SK-N-SH treated with all-trans-retinoic acid at 6 μM for 48 hours (cell line): ENCODE results near the gene SEL1L3.

Source experiments
- ATAC-seq: fragments of 200-7000 bp; cut with Tn5 transposase; 3 replicates; pipeline ENCODE4 v1.9.1; 2020; ENCODE audit warnings: mild to moderate bottlenecking, moderate library complexity
- ARNTL ChIP-seq: fragments of 450-650 bp; formaldehyde crosslinking; IDR thresholded peaks from 2 replicates; pipeline ENCODE4 v1.5.0; 2020; ENCODE audit warnings: low read depth, mild to moderate bottlenecking, moderate library complexity, borderline replicate concordance
- BACH2 ChIP-seq: fragments of 250-450 bp; sonication (Bioruptor Pico); IDR thresholded peaks from 2 replicates; pipeline ENCODE4 v1.9.0; 2021; ENCODE audit warnings: mild to moderate bottlenecking, borderline replicate concordance
- CSDC2 ChIP-seq: fragments of 250-450 bp; sonication (Bioruptor Pico); IDR thresholded peaks from 2 replicates; pipeline ENCODE4 v1.5.0; 2020; ENCODE audit warnings: mild to moderate bottlenecking, moderate library complexity
- ESRRG ChIP-seq: fragments of 250-450 bp; sonication (Bioruptor Pico); IDR thresholded peaks from 2 replicates; pipeline ENCODE4 v1.6.1; 2021; ENCODE audit warnings: mild to moderate bottlenecking
- GLIS3 ChIP-seq: fragments of 250-450 bp; sonication (Bioruptor Pico); IDR thresholded peaks from 2 replicates; pipeline ENCODE4 v1.5.0; 2020; ENCODE audit warnings: mild to moderate bottlenecking, moderate library complexity
- ISL1 ChIP-seq: fragments of 250-450 bp; sonication (Bioruptor Pico); IDR thresholded peaks from 2 replicates; pipeline ENCODE4 v2.1.2; 2022; ENCODE audit warnings: mild to moderate bottlenecking, moderate library complexity
- OSR1 ChIP-seq: fragments of 250-450 bp; sonication (Bioruptor Pico); IDR thresholded peaks from 2 replicates; pipeline ENCODE4 v1.8.0; 2022; ENCODE audit warnings: moderate library complexity, mild to moderate bottlenecking, inconsistent platforms
- PPARA ChIP-seq: fragments of 250-450 bp; sonication (Bioruptor Pico); IDR thresholded peaks from 2 replicates; pipeline ENCODE4 v1.5.0; 2020; ENCODE audit warnings: mild to moderate bottlenecking, borderline replicate concordance
- RARB ChIP-seq: fragments of 250-450 bp; sonication (Bioruptor Pico); IDR thresholded peaks from 2 replicates; pipeline ENCODE4 v1.8.0; 2021; ENCODE audit warnings: mild to moderate bottlenecking, moderate library complexity
- SNAI2 ChIP-seq: fragments of 250-450 bp; sonication (Bioruptor Pico); IDR thresholded peaks from 2 replicates; pipeline ENCODE4 v1.5.0; 2020; ENCODE audit warnings: mild to moderate bottlenecking, moderate library complexity
- TCF4 ChIP-seq: fragments of 250-450 bp; sonication (Bioruptor Pico); IDR thresholded peaks from 2 replicates; pipeline ENCODE4 v1.8.0; 2021; ENCODE audit warnings: mild to moderate bottlenecking, moderate library complexity, borderline replicate concordance
- TOX ChIP-seq: fragments of 250-450 bp; sonication (Bioruptor Pico); IDR thresholded peaks from 2 replicates; pipeline ENCODE4 v1.8.0; 2021; ENCODE audit warnings: mild to moderate bottlenecking, moderate library complexity, borderline replicate concordance
- ZC3H10 ChIP-seq: fragments of 250-450 bp; sonication (Bioruptor Pico); IDR thresholded peaks from 2 replicates; pipeline ENCODE4 v1.5.1; 2021; ENCODE audit warnings: mild to moderate bottlenecking, moderate library complexity
- ZFP3 ChIP-seq: fragments of 250-450 bp; sonication (Bioruptor Pico); IDR thresholded peaks from 2 replicates; pipeline ENCODE4 v1.5.0; 2020; ENCODE audit warnings: mild to moderate bottlenecking, moderate library complexity
- ZNF565 ChIP-seq: fragments of 450-650 bp; formaldehyde crosslinking; conservative IDR thresholded peaks from 2 replicates; pipeline ENCODE4 v1.5.0; 2020; ENCODE audit warnings: low read depth, mild to moderate bottlenecking, moderate library complexity
- ZNF70 ChIP-seq: fragments of 450-650 bp; formaldehyde crosslinking; IDR thresholded peaks from 2 replicates; pipeline ENCODE4 v1.5.0; 2020; ENCODE audit warnings: mild to moderate bottlenecking, moderate library complexity
- ZNF8 ChIP-seq: fragments of 450-650 bp; formaldehyde crosslinking; IDR thresholded peaks from 2 replicates; pipeline ENCODE4 v1.5.0; 2020; ENCODE audit warnings: mild to moderate bottlenecking, moderate library complexity
- TF ChIP-seq, protein P1 (sequence below): fragments of 250-450 bp; sonication (Bioruptor Pico); IDR thresholded peaks from 2 replicates; pipeline ENCODE4 v1.5.0; 2020; ENCODE audit warnings: mild to moderate bottlenecking, moderate library complexity
- TF ChIP-seq, protein P2 (sequence below): fragments of 250-450 bp; sonication (Bioruptor Pico); IDR thresholded peaks from 2 replicates; pipeline ENCODE4 v1.5.1; 2020; ENCODE audit warnings: low read depth, mild to moderate bottlenecking, moderate library complexity
- TF ChIP-seq, protein P3 (sequence below): fragments of 250-450 bp; sonication (Bioruptor Pico); IDR thresholded peaks from 2 replicates; pipeline ENCODE4 v1.8.0; 2020; ENCODE audit warnings: mild to moderate bottlenecking, moderate library complexity, borderline replicate concordance
- TF ChIP-seq, protein P4 (sequence below): fragments of 250-450 bp; sonication (Bioruptor Pico); IDR thresholded peaks from 2 replicates; pipeline ENCODE4 v1.8.0; 2021; ENCODE audit warnings: low read depth, mild to moderate bottlenecking, moderate library complexity, borderline replicate concordance
- TF ChIP-seq, protein P5 (sequence below): fragments of 250-450 bp; sonication (Bioruptor Pico); IDR thresholded peaks from 2 replicates; pipeline ENCODE4 v1.5.1; 2021; ENCODE audit warnings: mild to moderate bottlenecking, moderate library complexity

The SEL1L3 gene

DNA sequence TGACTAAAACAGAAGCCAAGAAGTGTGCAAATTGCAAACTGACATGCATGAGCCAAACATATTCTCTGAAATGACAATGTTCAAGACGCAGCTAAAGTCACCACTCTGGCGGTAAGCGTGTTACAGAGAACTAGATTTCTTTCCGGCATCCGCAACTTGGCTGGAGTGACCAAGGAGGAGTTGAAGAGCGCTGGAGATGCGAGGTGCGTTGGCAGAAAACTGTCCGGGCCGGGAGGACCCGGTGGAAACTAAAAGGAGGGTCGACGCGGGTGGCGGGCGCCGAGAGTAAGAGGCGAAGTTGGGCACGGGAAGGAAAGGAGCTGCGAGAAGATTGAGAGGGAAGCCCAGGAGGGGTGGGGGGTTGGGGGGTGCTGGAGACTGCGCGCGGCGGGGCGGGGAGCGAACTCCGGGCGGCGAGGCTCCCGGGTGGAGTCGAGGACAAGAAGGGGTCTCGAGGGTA lies 807 bp downstream of the SEL1L3 start:
- TF ChIP-seq, protein P1, sequence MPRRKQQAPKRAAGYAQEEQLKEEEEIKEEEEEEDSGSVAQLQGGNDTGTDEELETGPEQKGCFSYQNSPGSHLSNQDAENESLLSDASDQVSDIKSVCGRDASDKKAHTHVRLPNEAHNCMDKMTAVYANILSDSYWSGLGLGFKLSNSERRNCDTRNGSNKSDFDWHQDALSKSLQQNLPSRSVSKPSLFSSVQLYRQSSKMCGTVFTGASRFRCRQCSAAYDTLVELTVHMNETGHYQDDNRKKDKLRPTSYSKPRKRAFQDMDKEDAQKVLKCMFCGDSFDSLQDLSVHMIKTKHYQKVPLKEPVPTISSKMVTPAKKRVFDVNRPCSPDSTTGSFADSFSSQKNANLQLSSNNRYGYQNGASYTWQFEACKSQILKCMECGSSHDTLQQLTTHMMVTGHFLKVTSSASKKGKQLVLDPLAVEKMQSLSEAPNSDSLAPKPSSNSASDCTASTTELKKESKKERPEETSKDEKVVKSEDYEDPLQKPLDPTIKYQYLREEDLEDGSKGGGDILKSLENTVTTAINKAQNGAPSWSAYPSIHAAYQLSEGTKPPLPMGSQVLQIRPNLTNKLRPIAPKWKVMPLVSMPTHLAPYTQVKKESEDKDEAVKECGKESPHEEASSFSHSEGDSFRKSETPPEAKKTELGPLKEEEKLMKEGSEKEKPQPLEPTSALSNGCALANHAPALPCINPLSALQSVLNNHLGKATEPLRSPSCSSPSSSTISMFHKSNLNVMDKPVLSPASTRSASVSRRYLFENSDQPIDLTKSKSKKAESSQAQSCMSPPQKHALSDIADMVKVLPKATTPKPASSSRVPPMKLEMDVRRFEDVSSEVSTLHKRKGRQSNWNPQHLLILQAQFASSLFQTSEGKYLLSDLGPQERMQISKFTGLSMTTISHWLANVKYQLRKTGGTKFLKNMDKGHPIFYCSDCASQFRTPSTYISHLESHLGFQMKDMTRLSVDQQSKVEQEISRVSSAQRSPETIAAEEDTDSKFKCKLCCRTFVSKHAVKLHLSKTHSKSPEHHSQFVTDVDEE, result no peak
- TF ChIP-seq PPARA (CRISPR knock-in tag), result no peak
- TF ChIP-seq, all 23 proteins: peak for 0
- peak; percentile 48 for ATAC-seq

DNA sequence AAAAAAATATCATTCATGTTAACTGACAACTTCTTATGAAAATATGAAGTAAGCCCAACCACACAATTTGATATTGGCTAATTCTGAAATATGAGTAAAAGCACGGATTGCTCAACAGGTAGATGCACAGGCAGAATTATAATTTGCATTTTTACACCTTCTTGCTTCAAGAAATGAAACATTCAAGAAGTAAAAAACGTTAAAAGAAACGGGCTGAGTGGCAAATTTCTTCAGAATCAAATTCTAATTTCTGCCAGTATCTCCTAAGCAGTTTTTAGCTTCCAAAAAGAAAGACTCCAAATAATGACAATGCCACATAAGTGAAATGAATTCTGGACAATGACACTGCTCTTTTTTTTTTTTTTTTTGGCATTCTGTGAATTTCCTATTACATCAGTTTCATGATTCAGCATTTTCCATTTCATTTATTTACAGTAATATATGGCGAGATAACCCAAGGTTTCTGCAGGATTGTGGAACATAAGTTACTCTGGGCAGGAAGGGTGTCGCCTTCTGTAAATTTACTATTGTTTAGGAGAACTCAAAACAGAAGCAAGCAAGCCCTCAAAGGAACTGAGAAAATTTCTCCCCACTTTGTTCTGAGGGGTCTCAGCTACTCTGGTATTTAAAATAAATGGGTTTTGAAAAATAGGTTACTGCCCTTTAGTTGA lies 1.4 kb downstream of the SEL1L3 start:
- no peak for ATAC-seq
- TF ChIP-seq PPARA (CRISPR knock-in tag) (no peak), ZFP3 (CRISPR knock-in tag) (no peak), ISL1 (CRISPR knock-in tag) (no peak), TOX (CRISPR knock-in tag) (no peak), ZC3H10 (CRISPR knock-in tag) (no peak), ZNF8 (no peak), RARB (CRISPR knock-in tag) (no peak), OSR1 (CRISPR knock-in tag) (no peak), BACH2 (CRISPR knock-in tag) (no peak), ESRRG (CRISPR knock-in tag) (no peak), ZNF565 (CRISPR knock-in tag) (no peak), SNAI2 (CRISPR knock-in tag) (no peak), CSDC2 (no peak), ZNF70 (CRISPR knock-in tag) (no peak), GLIS3 (CRISPR knock-in tag) (no peak)
- TF ChIP-seq, protein P2, sequence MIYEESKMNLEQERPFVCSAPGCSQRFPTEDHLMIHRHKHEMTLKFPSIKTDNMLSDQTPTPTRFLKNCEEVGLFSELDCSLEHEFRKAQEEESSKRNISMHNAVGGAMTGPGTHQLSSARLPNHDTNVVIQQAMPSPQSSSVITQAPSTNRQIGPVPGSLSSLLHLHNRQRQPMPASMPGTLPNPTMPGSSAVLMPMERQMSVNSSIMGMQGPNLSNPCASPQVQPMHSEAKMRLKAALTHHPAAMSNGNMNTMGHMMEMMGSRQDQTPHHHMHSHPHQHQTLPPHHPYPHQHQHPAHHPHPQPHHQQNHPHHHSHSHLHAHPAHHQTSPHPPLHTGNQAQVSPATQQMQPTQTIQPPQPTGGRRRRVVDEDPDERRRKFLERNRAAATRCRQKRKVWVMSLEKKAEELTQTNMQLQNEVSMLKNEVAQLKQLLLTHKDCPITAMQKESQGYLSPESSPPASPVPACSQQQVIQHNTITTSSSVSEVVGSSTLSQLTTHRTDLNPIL, result no peak
- TF ChIP-seq, protein P3, sequence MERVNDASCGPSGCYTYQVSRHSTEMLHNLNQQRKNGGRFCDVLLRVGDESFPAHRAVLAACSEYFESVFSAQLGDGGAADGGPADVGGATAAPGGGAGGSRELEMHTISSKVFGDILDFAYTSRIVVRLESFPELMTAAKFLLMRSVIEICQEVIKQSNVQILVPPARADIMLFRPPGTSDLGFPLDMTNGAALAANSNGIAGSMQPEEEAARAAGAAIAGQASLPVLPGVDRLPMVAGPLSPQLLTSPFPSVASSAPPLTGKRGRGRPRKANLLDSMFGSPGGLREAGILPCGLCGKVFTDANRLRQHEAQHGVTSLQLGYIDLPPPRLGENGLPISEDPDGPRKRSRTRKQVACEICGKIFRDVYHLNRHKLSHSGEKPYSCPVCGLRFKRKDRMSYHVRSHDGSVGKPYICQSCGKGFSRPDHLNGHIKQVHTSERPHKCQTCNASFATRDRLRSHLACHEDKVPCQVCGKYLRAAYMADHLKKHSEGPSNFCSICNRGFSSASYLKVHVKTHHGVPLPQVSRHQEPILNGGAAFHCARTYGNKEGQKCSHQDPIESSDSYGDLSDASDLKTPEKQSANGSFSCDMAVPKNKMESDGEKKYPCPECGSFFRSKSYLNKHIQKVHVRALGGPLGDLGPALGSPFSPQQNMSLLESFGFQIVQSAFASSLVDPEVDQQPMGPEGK, result no peak
- TF ChIP-seq, protein P4, sequence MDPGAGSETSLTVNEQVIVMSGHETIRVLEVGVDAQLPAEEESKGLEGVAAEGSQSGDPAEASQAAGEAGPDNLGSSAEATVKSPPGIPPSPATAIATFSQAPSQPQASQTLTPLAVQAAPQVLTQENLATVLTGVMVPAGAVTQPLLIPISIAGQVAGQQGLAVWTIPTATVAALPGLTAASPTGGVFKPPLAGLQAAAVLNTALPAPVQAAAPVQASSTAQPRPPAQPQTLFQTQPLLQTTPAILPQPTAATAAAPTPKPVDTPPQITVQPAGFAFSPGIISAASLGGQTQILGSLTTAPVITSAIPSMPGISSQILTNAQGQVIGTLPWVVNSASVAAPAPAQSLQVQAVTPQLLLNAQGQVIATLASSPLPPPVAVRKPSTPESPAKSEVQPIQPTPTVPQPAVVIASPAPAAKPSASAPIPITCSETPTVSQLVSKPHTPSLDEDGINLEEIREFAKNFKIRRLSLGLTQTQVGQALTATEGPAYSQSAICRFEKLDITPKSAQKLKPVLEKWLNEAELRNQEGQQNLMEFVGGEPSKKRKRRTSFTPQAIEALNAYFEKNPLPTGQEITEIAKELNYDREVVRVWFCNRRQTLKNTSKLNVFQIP, result no peak
- TF ChIP-seq, protein P5, sequence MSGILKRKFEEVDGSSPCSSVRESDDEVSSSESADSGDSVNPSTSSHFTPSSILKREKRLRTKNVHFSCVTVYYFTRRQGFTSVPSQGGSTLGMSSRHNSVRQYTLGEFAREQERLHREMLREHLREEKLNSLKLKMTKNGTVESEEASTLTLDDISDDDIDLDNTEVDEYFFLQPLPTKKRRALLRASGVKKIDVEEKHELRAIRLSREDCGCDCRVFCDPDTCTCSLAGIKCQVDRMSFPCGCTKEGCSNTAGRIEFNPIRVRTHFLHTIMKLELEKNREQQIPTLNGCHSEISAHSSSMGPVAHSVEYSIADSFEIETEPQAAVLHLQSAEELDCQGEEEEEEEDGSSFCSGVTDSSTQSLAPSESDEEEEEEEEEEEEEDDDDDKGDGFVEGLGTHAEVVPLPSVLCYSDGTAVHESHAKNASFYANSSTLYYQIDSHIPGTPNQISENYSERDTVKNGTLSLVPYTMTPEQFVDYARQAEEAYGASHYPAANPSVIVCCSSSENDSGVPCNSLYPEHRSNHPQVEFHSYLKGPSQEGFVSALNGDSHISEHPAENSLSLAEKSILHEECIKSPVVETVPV (CRISPR knock-in tag), result no peak
- TF ChIP-seq, all 23 proteins: peak for 0

DNA sequence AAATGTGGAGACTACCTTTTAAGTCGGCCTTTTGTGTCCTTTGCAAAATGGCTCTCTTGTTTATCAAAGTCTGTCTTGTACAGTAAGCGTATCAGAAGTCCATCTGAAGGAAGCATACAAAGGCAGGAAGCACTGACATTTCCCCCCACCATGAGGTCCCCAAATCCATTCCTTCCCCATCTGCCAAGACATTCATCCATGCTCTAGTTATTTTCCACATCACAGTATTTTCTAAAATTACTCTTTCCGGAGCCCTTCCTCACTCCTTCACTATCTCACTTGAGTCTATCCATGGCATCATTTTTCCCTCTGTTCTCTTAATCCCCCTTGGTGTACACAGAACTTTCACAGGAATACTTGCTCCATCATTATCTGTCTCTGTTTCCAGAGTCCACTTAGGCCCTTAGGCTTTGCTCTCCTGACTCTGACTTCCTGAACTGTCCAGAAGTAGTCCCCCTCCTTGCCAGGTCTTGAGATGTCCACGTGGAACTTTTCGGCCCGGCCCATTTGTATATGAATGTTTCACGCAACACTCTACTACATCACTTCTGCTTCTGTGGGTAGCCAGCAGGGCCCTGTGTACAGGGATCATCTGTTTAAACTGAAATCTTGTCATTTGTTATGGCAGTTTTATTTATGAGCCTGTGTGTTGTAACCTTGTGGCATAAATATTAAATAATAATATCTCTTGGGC lies 2.1 kb downstream of the SEL1L3 start:
- ATAC-seq, result no peak
- TF ChIP-seq ARNTL (CRISPR knock-in tag) (no peak), CSDC2 (no peak), BACH2 (CRISPR knock-in tag) (no peak), ESRRG (CRISPR knock-in tag) (no peak), OSR1 (CRISPR knock-in tag) (no peak), ZNF8 (no peak), RARB (CRISPR knock-in tag) (no peak), TOX (CRISPR knock-in tag) (no peak), PPARA (CRISPR knock-in tag) (no peak), TCF4 (CRISPR knock-in tag) (no peak), ZNF70 (CRISPR knock-in tag) (no peak)
- TF ChIP-seq, protein P4, result no peak
- TF ChIP-seq, protein P3, result no peak
